T1000 (cell line): ENCODE results near the gene RNF123.

Experiments used
- DNase-seq: peaks from one replicate; lab custom pipeline; 2025; ENCODE audit warnings: mixed read lengths; lab: John Stamatoyannopoulos, UW

The RNF123 gene

GRCh38 chr3:49703443-49703927 lies 14.1 kb downstream of the RNF123 start:
- peak; percentile 25 for DNase-seq

- DNase-seq, result no peak
Measured at GRCh38 chr3:49703956-49704355, 14.6 kb downstream of the RNF123 start.

- no peak for DNase-seq
Measured at GRCh38 chr3:49704629-49705028, 15.3 kb downstream of the RNF123 start.

GRCh38 chr3:49705390-49705960 lies 16.1 kb downstream of the RNF123 start:
- DNase-seq, result no peak

- no peak for DNase-seq
Measured at GRCh38 chr3:49706456-49707112, 17.2 kb downstream of the RNF123 start.

GRCh38 chr3:49707113-49707480 lies 17.7 kb downstream of the RNF123 start:
- peak; percentile 59 for DNase-seq

- DNase-seq, result no peak
Measured at GRCh38 chr3:49709852-49710251, 20.5 kb downstream of the RNF123 start.

GRCh38 chr3:49711489-49711888 lies 22.1 kb downstream of the RNF123 start:
- no peak for DNase-seq

- no peak for DNase-seq
Measured at GRCh38 chr3:49712166-49712565, 22.8 kb downstream of the RNF123 start.

- DNase-seq, result no peak
Measured at GRCh38 chr3:49712631-49713317, 23.4 kb downstream of the RNF123 start.

- DNase-seq, result no peak
Measured at GRCh38 chr3:49713336-49714105, 24.2 kb downstream of the RNF123 start.

- DNase-seq, result no peak
Measured at GRCh38 chr3:49714728-49715550, 25.6 kb downstream of the RNF123 start.

- no peak for DNase-seq
Measured at GRCh38 chr3:49715611-49716121, 26.3 kb downstream of the RNF123 start.

- DNase-seq, result no peak
Measured at GRCh38 chr3:49716169-49716568, 26.8 kb downstream of the RNF123 start.

GRCh38 chr3:49716691-49717210 lies 27.4 kb downstream of the RNF123 start:
- no peak for DNase-seq

GRCh38 chr3:49717211-49717958 lies 28.0 kb downstream of the RNF123 start:
- no peak for DNase-seq

GRCh38 chr3:49717959-49718857 lies 28.9 kb downstream of the RNF123 start:
- no peak for DNase-seq

GRCh38 chr3:49718858-49719213 lies 29.5 kb downstream of the RNF123 start:
- no peak for DNase-seq

GRCh38 chr3:49719214-49719884 lies 30.0 kb downstream of the RNF123 start, which contains the start of gene AMIGO3:
TSS of gene AMIGO3 (minus strand) at chr3:49719684. CDS start at chr3:49719465, 219 bp downstream.
- DNase-seq, result peak; percentile 88
